ENCODE data around the gene METTL8.
"Not testable (repeated sequence)": the region's sequence is repeated elsewhere in the genome, so short reads cannot be mapped to it uniquely, and the experiment has no call there.

The METTL8 gene

DNA sequence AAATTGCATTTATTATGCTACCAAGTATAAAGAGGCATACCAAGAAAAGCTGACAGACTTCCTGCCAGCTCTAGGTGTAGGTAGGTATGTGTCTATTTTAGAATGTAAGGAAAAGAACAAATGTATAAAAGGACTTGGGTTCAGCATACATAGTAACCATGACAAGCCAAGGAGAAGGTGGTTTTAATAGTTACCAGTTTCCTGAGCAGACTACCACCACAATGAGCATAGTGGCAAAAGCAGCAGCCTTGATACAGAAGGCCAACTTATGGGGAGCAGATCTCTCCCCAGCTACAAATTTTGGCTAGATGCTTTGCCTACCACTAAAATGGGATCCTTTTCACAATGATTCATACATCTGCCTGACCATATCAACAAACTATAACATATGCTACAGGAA, 34.5 kb downstream of the METTL8 start:
- no peak for DNase-seq

DNA sequence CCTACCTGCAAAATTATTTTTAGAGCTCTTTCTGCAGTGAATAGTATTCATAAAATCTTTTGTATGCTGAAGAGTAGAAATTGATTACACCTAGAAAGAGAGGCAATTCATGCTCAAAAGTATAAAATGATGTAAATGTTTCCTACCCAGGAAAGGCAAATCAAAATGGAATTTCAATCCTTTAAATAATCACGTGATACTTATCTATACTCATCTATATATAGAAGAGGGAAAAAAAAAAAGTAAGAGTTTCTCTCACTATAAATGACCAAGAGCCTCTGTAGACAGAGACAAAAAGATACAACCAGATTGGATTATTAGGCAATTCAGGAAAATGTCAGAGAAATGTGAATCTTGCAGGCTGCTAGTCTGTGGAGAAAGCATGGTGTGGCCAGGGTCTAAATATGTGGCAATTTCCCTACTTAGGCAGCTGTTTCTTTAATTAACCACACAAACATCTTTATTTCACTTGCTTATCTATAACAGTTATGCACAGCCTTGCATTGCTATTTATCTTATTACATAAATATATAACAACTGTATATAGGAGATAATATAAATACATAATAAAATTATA, 39.5 kb downstream of the METTL8 start:
- DNase-seq, result no peak

DNA sequence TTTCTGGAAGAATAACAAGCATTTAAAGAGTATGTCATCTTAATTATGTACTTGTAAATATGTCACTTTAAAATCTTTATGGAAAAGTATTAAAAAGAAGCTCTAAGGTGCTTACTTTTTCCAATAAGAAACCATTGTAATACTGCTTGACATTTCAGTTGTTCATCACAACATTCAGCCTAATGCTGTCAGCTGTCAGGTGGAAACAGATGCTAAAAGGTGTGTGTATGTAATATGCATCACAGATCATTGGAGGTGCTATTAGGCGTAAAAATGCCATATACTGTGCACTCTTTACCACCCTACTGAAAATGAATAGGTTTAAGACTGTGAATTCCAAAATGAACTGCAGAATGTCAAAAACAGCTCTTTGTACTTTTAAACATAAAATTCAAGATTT, 40.3 kb downstream of the METTL8 start:
- no peak for DNase-seq

- DNase-seq, result no peak
These were observed 42.3 kb downstream of the METTL8 start for GRCh38 chr2:171391532-171391931.

DNA sequence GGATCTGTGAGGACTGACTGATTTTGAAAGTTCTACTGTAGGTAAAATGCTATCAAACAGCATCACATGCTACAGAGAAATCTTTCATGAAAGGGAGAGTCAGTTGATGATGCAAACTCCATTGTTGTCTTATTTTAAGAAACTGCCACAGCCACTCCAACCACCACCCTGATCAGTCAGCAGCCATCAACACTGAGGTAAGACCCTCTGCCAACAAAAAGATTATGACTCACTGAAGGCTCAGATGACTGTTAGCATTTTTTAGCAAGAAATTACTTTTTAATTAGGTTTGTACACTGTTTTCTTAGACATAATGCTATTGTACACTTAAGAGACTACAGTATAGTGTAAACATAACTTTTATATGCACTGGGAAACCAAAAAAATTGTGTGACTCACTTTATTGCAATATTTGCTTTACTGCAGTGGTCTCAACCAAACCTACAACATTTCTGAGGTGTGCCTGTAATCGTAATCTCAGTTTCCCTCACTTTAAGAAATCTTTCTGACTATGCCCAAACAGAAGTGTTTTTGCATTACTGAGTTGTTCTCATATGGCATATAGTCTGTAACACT, 42.8 kb downstream of the METTL8 start:
- DNase-seq, result peak; percentile 79

DNA sequence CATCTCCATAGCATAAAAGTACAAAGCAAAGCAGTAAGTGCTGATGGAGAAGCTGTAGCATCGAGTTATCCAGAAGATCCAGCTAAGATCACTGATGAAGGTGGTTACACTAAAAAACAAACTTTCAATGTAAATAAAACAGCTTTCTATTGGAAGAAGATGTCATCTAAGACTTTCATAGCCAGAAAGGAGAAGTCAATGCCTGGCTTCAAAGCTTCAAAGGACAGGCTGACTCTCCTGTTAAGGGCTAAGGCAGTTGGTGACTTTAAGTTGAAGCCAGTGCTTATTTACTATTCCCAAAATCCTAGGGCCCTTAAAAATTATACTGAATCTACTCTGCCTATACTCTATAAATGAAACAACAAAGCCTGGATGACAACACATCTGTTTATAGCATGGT, 44.0 kb downstream of the METTL8 start:
- DNase-seq, result no peak

DNA sequence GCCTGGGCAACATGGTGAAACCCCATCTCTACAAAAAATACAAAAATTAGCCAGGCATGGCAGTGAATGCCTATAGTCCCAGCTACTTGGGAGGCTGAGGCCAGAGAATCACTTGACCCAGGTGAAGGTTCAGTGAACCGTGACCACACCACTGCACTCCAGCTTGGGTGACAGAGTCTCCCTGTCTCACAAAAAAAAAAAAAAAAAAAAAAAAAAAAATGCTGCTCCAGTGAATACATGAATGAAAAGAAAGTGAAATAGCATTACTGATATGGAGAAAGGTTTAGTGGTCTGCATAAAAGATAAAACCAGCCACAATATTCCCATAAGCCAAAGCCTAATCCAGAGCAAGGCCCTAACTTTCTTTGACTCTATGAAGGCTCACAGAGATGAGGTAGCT, 44.5 kb downstream of the METTL8 start:
- DNase-seq, result no peak

DNA sequence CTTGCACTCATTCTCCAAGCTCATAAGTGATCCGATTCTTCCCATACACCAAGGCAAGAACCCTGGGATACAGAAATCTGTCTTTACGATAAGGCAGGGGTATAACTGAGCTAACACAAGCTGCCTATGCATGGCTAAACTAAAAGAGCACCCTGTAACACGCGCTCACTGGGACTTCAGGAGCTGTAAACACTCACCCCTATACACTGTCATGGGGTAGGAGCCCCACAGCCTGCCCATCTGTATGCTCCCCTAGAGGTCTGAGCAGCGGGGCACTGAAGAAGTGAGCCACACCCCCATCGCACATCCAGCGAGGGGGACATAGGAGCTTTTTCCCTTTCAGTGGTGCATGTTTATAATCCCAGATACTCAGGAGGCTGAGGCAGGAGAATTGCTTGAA, 46.7 kb downstream of the METTL8 start:
- DNase-seq, result no peak

GRCh38 chr2:171386627-171387026, 47.2 kb downstream of the METTL8 start:
- DNase-seq, result no peak

DNA sequence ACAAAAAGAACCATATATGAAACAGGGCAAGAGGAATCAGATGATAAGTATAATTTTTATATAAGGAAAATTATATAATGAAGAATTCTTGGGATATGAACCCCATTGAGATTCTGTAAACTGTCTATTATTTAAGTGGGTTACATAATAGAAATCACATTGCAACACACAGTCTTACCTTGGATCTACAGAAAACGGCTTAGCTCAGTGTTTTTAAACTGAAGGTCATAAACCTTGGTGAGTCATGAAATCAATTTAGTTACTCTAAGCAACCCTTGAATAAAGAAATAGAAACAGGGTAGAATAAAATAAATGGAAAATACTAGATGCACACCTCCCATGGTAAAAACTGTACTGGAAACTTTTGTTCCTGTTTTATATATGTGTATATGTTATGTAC, 50.7 kb downstream of the METTL8 start:
- no peak for DNase-seq

GRCh38 chr2:171382175-171382574, 51.6 kb downstream of the METTL8 start:
- not testable (repeated sequence) for DNase-seq

DNA sequence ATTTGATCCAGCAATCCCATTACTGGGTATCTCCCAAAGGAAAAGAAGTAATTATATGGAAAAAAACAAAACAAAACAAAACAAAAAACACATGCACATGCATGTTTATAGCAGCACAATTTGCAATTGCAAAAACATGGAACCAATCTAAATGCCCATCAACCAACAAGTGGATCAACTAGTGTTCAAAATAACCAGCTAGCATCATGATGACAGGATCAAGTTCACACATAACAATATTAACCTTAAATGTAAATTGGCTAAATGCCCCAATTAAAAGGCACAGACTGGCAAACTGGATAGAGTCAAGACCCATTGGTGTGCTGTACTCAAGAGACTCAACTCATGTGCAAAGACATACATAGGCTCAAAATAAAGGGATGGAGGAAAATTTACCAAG, 55.9 kb downstream of the METTL8 start:
- not testable (repeated sequence) for DNase-seq

- no peak for DNase-seq
These were observed 66.1 kb downstream of the METTL8 start for GRCh38 chr2:171367692-171368091.

DNA sequence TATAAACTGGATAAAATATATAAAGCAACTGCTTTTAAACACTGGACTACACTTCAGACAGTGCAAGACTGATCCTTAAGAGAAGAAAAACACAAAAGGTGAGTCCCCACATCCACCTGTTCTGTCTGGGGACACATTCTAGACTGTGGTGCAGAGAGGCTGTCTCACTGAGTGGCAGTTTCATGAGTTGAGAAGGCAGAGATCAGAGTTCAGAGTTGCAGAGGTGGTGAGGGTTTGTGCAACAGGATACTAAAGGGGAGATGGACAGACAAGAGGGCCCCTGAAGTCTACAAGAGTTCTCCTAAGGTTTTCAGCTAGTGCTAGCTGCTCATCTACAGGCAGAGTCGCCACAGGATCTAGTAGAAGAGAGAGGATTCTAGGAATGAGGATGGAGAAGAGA, 68.0 kb downstream of the METTL8 start:
- no peak for DNase-seq

DNA sequence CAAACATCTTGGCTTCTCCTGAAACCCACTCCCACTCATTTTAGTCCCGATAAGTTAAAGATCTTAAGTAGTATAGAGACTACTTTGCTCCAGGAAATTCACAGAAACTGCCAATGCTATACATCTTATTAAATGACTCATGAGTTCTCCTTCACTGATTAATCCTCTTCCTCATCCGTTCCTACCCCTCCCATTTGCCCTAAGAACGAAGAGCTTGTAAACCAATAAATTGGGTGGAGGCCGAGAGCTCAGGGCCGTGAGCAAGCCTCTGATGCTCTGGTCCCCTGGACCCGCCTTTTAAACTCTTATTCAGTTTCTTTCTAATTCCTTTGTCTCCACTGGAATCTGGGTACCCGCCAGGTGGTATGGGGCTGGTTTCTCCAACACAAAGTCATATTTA, 68.6 kb downstream of the METTL8 start:
- DNase-seq, result peak; percentile 13

DNA sequence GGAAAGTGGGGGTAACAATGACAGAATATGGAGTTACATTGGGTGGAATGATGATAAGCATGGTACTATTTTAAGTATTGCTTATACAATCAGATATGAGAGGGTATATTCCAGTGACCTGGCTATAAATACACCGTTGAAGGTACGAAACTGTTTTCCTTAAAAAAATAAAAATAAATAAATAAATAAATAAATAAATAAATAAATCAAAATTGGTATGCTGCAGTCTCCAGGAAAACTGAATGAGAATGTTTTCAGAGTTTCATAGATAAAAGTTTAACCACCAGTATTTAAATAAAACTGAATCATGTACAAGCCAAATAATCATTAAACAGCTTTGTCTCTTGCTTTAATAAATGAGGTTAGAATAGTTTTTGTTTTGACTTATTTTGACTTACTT, 71.4 kb downstream of the METTL8 start:
- DNase-seq, result no peak

- DNase-seq, result no peak
These were observed 72.9 kb downstream of the METTL8 start for GRCh38 chr2:171360905-171361304.

- DNase-seq, result not testable (repeated sequence)
These were observed 80.0 kb downstream of the METTL8 start for GRCh38 chr2:171353746-171354145.

GRCh38 chr2:171348056-171348455, 85.7 kb downstream of the METTL8 start:
- no peak for DNase-seq

GRCh38 chr2:171347591-171348032, 86.2 kb downstream of the METTL8 start:
- peak; percentile 86 for DNase-seq

GRCh38 chr2:171346723-171347557, 86.8 kb downstream of the METTL8 start:
- DNase-seq, result peak; percentile 9

DNA sequence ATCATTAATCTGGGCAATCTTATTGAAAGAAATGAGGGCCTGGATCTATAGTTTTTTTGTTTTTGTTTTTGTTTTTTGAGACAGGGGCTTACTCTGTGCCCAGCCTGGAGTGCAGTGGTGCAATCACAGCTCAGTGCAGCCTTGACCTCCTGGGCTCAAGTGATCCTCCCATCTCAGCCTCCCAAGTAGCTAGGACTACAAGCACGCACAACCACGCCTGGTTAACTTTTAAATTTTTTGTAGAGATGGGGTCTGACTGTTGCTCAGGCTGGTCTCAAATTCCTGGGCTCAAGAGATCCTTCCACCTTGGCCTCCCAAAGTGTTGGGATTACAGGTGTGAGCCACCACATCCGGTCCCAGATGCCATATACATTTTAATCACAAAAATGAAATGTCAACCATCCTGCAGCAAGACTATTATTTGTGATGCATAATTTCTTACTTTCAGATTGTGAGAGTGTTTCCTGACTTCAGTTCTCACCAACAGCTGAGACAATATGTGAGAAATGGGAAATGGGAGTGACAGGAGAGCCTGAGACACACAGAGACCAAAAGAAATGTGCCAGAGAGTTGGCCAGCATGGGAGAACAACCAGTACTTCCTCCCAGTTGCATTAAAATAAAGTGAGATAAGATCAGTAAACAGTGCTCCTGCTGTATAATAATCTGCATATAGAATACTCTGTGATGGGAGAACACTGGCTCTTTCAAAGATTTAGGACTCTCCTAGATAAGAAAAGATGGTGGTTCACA, 87.6 kb downstream of the METTL8 start:
- DNase-seq, result no peak

DNA sequence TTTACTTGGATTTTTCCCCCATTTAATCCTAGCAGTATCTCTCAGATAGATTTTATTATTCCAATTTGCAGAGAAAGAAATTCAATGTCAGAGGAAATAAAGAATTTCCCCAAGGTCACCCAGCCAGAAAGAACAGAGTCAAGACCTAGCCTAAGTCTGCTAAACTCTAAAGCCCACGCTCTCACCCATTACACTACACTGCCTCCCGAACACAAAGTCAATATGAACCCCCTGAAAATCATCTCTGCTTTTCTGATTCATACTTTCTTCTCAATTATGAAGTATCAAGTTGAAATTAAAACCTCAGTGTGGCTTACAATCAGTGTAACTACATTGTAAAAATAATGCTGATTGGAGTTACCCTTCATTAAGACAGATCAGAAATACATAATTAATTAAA, 89.6 kb downstream of the METTL8 start:
- DNase-seq, result no peak

GRCh38 chr2:171342067-171342413, 91.8 kb downstream of the METTL8 start:
- DNase-seq, result no peak

Data from fibroblast of skin of right quadriceps (primary cell).